SU-DHL-6 (cell line): ENCODE data around the gene FXYD4.

Source experiments
- H2AFZ ChIP-seq: fragments of 200-600 bp; sonication (generic); 2 replicates; pipeline ENCODE4 v1.6.1; 2014; ENCODE audit warnings: low read depth, mild to moderate bottlenecking, moderate library complexity, mixed read lengths, antibody characterized with exemption, low read length; ENCODE audit not compliant: severe bottlenecking
- H3F3A ChIP-seq: fragments of 200-600 bp; shearing (Covaris generic); 2 replicates; pipeline ENCODE4 v1.6.0; 2016; ENCODE audit warnings: antibody characterized with exemption, mild to moderate bottlenecking; ENCODE audit not compliant: insufficient read depth
- H3K27ac ChIP-seq: fragments of 200-600 bp; sonication (generic); 2 replicates; pipeline ENCODE4 v1.5.1; 2016; ENCODE audit warnings: low read depth, mild to moderate bottlenecking, low read length, moderate library complexity, mixed read lengths
- H3K27me3 ChIP-seq: fragments of 200-600 bp; sonication (generic), shearing (Covaris generic); 2 replicates; pipeline ENCODE4 v1.6.0; 2014; ENCODE audit warnings: mild to moderate bottlenecking, low read length
- H3K36me3 ChIP-seq: fragments of 200-600 bp; sonication (generic); 2 replicates; pipeline ENCODE4 v1.6.1; 2014; ENCODE audit warnings: mild to moderate bottlenecking, low read length, mixed read lengths
- H3K4me2 ChIP-seq: fragments of 300-600, 200-600 bp; shearing (Covaris generic), sonication (generic); 2 replicates; pipeline ENCODE4 v1.6.0; 2014; ENCODE audit warnings: low read length, low read depth, mild to moderate bottlenecking; ENCODE audit not compliant: poor library complexity, severe bottlenecking
- H3K4me3 ChIP-seq: fragments of 200-600 bp; sonication (generic); 2 replicates; pipeline ENCODE4 v1.5.1; 2014; ENCODE audit warnings: antibody characterized with exemption, low read length, mild to moderate bottlenecking, mixed read lengths; ENCODE audit not compliant: insufficient read depth, poor library complexity, severe bottlenecking
- H3K79me2 ChIP-seq: fragments of 200-600 bp; sonication (generic); 2 replicates; pipeline ENCODE4 v1.6.1; 2014; ENCODE audit warnings: mild to moderate bottlenecking, low read length, moderate library complexity; ENCODE audit not compliant: insufficient read depth
- H3K9ac ChIP-seq: fragments of 200-600 bp; sonication (generic); 2 replicates; pipeline ENCODE4 v1.7.0; 2014; ENCODE audit warnings: mild to moderate bottlenecking, low read length
- H3K9me2 ChIP-seq: fragments of 200-600 bp; sonication (generic); replicated peaks from 2 replicates; pipeline ENCODE4 v1.6.1; 2014; ENCODE audit warnings: low read length; ENCODE audit not compliant: insufficient read depth
- H3K9me3 ChIP-seq: fragments of 200-600 bp; sonication (generic); 2 replicates; pipeline ENCODE4 v1.6.1; 2014; ENCODE audit warnings: low read length, mixed read lengths; ENCODE audit not compliant: insufficient read depth
- H4K20me1 ChIP-seq: fragments of 200-600 bp; sonication (generic); 2 replicates; pipeline ENCODE4 v1.6.1; 2014; ENCODE audit warnings: low read depth, mild to moderate bottlenecking, antibody characterized with exemption, low read length, moderate library complexity, mixed read lengths
- CTCF ChIP-seq: fragments of 200-600 bp; sonication (generic); IDR thresholded peaks from one replicate; pipeline ENCODE4 v1.5.1; 2017; ENCODE audit warnings: antibody characterized with exemption, mild to moderate bottlenecking, low read length, moderate library complexity; ENCODE audit not compliant: insufficient read depth, poor library complexity, severe bottlenecking
- EZH2phosphoT487 ChIP-seq: fragments of 200-600 bp; sonication (generic), shearing (Covaris generic); conservative IDR thresholded peaks from 2 replicates; pipeline ENCODE4 v1.6.1; 2018; ENCODE audit warnings: mild to moderate bottlenecking, antibody characterized with exemption, low read length, moderate library complexity, mixed read lengths

Gene FXYD4

DNA sequence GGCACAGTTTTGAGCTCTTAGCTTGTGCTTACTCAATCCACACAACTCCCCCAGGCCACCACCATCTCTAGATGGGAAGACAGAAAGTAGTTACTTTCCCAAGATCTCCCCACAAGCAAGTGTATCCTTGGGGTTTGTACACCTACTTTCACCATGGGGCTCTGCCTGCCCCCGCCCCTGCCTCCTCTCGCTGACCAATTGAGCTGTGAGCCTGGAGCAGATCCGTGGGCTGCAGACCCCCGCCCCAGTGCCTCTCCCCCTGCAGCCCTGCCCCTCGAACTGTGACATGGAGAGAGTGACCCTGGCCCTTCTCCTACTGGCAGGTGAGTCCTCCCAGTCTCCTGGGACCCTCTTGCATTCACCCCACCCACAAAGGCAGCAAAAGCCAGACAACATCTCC lies 2.0 kb downstream of the FXYD4 start:
- TF ChIP-seq CTCF: no peak
- TF ChIP-seq EZH2phosphoT487: no peak
- Histone ChIP-seq H3K9me3 (no peaks in the 10 kb centered on the region), H3K9ac (no peak overlapping the region), H2AFZ (no peak overlapping the region), H3K79me2 (no peaks in the 10 kb centered on the region), H3F3A (no peaks in the 10 kb centered on the region), H3K27me3 (no peaks in the 10 kb centered on the region), H3K4me3 (no peak overlapping the region), H3K27ac (no peak overlapping the region), H4K20me1 (no peaks in the 10 kb centered on the region), H3K36me3 (no peaks in the 10 kb centered on the region), H3K4me2 (no peak overlapping the region), H3K9me2 (no peaks in the 10 kb centered on the region)

DNA sequence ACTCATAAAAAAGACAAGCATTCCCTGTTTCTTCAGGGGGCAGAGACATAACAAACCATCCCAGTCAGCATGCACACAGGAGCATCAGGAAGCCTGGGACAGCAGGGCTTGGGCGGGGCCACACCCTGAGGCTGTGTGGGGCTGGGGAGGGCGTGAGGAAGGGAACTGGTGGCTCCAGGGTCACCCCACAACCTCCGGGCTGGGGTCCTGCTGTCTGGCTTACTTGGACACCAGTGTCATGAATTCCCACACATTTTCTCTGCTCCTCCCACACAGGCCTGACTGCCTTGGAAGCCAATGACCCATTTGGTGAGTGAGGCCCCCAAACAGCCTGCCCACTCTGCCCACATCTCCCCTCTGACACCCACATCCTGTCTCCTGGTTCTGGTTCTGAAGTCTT lies 2.8 kb downstream of the FXYD4 start:
- Histone ChIP-seq H3K27ac (no peak overlapping the region), H3K9me2 (no peaks in the 10 kb centered on the region), H3K9ac (no peak overlapping the region), H4K20me1 (no peaks in the 10 kb centered on the region), H3K36me3 (no peaks in the 10 kb centered on the region), H2AFZ (no peak overlapping the region), H3K4me3 (no peak overlapping the region), H3K9me3 (no peaks in the 10 kb centered on the region), H3F3A (no peaks in the 10 kb centered on the region), H3K4me2 (no peak overlapping the region), H3K27me3 (no peaks in the 10 kb centered on the region), H3K79me2 (no peaks in the 10 kb centered on the region)
- TF ChIP-seq CTCF (no peak), EZH2phosphoT487 (no peak)

DNA sequence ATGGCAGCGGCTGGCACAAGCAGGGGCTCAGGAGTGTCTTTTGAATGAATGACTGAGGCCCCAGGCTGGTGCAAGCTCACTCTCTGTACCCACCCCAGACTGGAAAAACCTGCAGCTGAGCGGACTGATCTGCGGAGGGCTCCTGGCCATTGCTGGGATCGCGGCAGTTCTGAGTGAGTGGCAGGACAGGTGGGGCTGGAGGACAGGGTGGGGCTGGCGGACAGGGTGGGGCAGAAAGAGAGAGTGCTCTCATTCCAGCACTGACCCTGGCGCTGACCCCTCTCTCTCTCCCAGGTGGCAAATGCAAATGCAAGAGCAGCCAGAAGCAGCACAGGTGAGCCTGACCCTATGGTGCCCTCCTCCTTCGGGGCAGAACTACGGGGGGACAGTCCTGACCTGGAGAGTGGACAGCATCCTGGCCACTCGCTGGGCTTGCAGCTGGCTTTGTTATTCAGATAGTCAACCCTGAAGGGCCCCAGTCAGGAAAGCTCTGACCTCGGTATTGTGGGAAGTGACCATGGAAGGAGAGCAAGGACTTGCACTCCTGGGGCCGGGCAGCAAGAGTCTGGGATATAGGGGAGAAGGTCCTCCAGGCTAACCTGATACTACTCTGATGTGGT lies 4.1 kb downstream of the FXYD4 start:
- Histone ChIP-seq H3K36me3 (no peaks in the 10 kb centered on the region), H3K79me2 (no peaks in the 10 kb centered on the region), H3K27me3 (no peaks in the 10 kb centered on the region), H3K4me2 (no peak overlapping the region), H4K20me1 (no peaks in the 10 kb centered on the region), H3K9me2 (no peaks in the 10 kb centered on the region), H3K9ac (no peak overlapping the region), H3K4me3 (no peak overlapping the region), H2AFZ (no peak overlapping the region), H3K9me3 (no peaks in the 10 kb centered on the region), H3F3A (no peaks in the 10 kb centered on the region), H3K27ac (no peak overlapping the region)
- no peak for TF ChIP-seq EZH2phosphoT487
- TF ChIP-seq CTCF: no peak
